Stimulated activated CD8-positive, alpha-beta memory T cell treated with anti-CD3 and anti-CD28 coated beads, Interleukin-7, amount 100 ng/mL, for 1 hour (primary cell): ENCODE results near the gene WAPL.
"Not testable (repeated sequence)": the region's sequence is repeated elsewhere in the genome, so short reads cannot be mapped to it uniquely, and the experiment has no call there.

Experiments
- DNase-seq, 2 donors: peaks; one replicate each; pipeline ENCODE4 v3.0.0-alpha.2; 2020; ENCODE audit warnings: low read depth in 2 of 2

WAPL gene

GRCh38 chr10:86390337-86391120 lies 131.1 kb downstream of the WAPL start:
- no peak for DNase-seq

- DNase-seq = no peak
Observed at GRCh38 chr10:86389441-86390193, 132.0 kb downstream of the WAPL start.

GRCh38 chr10:86389109-86389440 lies 132.5 kb downstream of the WAPL start:
- not testable (repeated sequence) for DNase-seq

- DNase-seq = no peak
Observed at GRCh38 chr10:86388119-86388704, 133.4 kb downstream of the WAPL start.

- no peak for DNase-seq
Observed at GRCh38 chr10:86387178-86387794, 134.3 kb downstream of the WAPL start.

GRCh38 chr10:86385806-86386205 lies 135.8 kb downstream of the WAPL start:
- no peak for DNase-seq
